COR-L47 (cell line): Measurements from ENCODE around the gene ZNF804A.

ENCODE experiments used
- DNase-seq: peaks from one replicate; lab custom pipeline; 2025; lab: John Stamatoyannopoulos, UW

The ZNF804A gene

DNA sequence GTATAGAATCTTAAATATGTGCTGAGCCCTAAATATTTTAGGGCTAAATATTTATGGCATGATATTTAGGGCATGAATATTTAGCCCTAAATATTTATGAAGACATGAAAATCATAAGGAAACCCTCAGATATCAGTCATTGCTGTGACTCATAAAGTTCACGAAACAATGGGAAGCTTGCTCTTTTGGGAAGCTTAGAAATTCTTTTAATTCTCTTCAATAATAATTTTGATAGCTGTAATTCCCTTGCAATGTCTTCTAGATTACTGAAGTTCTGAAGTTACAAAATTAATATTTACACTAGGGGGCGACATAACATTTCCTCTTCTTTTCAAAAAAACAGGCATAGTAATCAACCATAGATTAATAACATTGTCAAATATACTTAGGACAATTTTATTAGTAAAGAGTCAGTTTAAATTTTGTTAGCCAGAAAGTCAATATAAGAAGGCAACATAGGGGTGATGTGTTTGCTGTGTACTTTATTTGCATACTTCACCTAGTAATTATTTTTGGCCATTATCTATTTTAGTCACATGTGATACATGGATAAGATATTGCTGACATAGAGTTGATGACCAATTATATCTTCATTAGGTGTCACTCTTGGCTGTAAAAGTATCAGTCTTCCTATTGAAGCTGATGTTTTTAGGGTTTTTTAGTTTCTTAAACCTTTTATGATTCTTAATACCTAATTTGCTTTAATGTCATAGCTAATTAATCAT, 13.2 kb downstream of the ZNF804A start:
- no peak for DNase-seq

DNA sequence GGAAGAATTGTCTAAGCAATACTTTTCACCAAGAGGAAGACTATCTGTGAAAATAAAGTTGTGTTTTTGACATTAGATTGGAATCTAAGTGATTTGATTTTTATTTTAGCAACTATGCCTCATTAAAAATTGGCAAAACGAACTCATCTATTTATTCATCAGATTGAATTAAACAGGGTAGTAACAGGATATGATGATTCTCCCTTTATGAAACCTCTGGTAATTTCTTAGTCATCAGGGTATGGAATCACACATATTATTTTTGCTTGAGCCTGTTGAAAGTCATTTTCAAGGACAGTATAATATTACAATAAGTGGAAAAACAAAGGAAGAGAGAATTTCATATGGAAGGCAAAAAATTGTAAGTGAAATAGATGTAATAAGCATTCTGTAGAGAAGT, 22.0 kb downstream of the ZNF804A start:
- DNase-seq: no peak

DNA sequence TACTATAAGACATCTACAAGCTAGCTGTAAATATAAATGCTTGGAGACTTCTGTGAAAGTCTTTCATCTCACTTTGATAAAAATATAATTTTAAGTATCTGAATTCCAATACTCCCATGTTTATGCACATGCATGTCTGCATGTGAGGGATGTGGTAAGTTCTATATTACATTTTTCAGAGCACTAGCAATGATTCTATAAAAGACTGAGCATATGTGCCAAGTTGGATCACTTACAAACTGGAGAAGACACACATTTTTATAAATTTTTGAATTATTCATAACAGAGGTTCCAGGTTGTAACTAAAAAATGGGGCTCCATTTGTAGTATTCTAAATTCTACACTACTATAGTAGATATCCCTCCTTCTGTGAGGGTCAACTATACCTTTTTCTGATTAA, 26.0 kb downstream of the ZNF804A start:
- DNase-seq: no peak

DNA sequence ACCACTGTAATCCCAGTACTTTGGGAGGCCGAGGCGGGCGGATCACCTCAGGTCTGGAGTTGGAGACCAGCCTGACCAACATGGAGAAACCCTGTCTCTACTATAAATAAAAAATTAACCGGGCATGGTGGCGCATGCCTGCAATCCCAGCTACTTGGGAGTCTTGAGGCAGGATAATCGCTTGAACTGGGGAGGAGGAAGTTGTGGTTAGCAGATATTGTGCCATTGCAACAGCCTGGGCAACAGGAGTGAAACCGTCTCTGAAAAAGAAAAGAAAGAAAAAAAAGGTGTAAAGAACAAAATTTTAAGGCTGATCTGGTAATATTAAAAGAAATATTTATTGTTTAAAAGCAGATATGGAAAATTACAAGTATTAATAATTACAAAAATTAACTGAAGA, 29.7 kb downstream of the ZNF804A start:
- DNase-seq: no peak

DNA sequence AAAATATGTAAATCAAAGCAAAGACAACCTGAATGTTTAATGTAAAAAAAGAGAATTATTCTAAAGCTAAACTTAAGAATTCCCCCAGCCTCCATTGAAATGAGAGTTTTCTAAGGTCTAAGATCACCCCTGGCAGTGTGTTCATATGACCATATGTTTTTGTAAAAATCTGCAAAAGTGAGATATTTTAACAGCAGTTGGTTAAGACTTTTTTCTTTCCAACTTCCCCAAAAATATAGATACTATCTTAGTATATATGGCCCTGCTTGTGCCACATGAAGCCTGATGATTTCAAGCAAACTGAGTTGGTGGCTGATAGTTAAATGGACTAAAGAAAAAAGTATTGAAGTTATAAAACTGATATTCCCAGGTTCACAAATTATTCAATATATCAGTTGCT, 35.4 kb downstream of the ZNF804A start:
- DNase-seq: no peak

DNA sequence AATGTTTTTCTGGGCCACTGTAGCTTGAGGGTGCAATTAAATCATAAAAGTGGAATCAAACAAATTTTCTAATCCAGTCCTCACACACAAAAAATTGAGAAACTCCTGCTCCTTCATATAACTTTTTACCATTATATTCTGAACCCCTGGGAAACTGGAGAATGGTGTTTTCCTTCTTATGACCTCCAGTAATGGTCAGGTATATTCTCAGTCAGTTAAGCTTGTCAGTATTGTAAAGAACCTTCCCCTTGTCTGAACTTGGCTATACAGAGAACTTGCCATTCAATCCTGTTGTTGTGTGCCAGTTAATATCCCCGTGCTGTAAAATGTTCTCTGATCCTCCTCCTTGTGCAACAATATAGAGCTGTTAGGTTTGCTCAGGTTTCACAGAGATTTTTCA, 39.5 kb downstream of the ZNF804A start:
- DNase-seq: no peak

DNA sequence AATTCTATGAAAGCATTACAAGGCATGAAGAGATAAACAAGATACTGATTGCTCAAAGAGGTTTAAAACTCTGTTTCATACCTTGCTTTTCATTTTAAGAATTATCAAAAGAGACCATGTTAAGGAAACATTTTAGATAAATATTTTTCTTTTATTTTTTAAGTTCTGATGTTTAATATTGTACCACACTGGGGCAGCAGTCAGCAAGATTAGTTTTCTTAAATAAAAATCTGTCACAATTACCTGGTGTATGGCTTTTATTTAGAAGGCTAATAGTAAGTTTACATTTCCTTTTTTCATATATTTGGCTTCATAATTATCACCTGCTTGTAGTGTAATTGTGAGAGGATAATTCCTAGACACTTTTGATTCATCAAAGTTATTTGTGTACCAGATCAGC, 46.4 kb downstream of the ZNF804A start:
- peak; percentile 29 for DNase-seq

DNA sequence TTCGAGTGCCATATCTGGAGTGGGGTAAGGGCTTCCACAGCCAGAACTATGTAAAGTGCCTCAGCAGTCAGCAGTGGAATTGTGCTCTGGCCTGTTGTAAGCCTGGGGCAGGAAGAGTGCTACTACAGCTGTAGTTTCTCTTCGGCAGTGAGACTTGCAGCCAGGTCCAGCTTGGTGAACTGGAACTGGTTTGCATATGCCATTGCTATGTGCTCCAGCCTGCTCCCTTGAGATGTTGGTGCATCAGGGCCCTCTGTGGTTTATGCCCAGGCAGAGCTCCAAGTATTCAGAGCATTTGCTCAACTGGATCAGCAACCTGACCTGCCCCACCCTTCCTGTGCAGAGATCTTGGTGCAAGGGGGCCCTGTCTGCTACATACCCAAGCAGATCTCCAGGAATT, 47.8 kb downstream of the ZNF804A start:
- no peak for DNase-seq

DNA sequence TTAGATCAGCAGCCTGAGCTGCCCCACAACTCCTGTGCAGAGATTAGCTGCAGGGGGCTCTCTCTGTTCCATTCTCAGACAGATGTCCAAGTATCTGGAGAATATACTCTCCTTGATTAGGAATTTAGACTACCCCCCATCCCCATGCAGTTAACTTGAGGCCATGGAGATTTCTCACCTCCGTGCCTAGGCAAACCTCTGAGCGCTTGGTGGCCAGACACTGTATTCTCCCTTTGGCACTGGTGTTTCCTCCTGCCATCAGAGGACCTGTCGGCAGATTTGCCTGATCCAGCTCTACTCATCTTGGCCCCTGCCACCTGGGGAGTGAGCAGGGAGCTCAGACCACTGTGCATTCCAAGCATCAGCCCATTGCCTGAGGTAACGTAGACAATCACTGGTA, 48.3 kb downstream of the ZNF804A start:
- DNase-seq: no peak

DNA sequence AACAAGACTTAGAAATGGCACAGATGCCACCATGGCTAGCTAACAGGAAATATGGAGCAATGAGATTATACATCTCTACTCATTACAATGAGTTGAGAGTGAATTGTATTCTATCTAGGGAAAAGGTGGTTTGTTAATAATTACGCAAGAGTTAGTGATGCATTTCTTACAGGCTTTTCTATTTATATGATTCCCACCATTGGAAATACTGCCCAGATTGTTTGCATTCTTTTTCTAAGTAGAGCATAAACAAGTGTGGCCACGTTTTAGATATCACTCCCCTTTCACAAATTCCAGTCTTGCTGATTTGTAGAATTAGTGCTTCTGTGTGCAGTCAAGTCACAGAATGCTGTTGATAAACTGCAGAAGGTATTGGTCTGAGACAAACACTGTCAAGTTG, 56.6 kb downstream of the ZNF804A start:
- no peak for DNase-seq

DNA sequence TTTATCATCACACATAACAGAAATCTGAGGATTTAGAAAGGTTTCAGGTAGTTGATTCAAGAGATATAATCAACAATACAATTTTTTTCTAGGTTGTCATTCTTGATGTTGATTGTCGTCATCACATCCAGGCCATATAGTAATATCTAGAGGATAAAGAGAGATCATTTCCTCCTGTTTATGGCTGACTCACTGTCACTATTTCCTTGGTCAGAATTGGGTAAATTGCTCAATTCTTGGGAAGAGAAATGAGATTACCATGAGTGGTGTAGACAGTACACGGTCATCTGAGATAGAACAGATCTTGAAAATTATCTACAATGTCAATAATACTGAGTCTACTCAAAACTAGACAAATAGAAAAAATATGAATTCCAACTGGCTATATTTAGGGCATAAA, 78.8 kb downstream of the ZNF804A start:
- DNase-seq: no peak

DNA sequence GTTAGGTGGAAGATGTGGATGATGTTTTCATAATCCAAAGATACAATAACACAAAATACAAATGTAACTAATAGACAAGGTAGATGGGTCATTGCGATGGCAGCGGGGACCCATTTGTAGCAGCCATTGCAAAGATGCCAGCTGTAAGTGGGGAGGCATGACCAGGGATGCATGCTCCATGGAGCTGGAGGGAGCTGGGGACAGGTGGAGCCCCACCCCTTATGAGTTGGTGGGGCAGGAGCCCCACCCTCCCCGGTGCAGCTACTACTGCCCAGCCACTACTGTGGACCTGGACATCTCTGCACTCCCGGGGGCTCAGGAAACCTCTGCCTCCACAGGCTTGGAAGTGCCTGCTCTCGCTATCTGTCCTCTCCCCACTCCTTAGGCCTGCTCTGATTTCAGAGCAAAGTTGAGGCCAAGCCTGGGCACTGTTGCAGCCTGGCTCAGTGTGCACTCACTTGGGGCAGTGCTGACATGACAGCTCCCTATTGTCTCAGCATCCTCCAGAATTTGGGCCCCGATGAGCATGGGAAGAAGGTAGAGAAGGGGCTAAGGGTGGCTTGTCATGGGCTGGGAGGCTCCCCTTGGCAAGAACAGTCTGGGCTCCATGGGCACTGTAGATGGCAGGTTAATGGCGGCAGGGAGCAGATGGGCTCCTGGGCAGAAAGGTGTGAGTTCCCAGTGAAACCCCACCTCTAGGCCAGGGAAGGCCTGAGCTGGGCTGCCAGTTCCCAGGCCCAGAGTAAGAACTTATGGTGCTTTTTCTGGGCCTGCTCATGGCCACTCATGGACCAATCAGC, 81.1 kb downstream of the ZNF804A start:
- DNase-seq: no peak

DNA sequence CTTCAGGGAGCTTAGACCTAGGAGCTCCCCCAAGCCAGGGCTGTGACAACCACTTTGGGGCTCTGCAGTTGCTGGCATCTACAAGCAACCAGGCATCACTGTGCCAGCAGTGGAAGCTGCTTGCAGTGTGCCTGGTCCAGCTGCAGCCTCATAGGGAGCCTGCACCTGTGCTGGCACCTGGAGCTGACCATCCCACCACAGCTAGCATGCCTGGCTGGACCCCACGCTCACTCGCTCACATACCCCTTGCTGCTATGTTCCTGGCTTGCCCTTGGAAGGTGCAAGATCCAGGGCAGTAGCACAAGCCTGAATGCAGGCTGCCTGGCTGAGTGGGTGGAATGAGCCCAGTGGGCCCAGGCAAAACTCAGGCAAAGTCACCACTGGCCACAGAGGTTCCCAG, 82.5 kb downstream of the ZNF804A start:
- DNase-seq: no peak

DNA sequence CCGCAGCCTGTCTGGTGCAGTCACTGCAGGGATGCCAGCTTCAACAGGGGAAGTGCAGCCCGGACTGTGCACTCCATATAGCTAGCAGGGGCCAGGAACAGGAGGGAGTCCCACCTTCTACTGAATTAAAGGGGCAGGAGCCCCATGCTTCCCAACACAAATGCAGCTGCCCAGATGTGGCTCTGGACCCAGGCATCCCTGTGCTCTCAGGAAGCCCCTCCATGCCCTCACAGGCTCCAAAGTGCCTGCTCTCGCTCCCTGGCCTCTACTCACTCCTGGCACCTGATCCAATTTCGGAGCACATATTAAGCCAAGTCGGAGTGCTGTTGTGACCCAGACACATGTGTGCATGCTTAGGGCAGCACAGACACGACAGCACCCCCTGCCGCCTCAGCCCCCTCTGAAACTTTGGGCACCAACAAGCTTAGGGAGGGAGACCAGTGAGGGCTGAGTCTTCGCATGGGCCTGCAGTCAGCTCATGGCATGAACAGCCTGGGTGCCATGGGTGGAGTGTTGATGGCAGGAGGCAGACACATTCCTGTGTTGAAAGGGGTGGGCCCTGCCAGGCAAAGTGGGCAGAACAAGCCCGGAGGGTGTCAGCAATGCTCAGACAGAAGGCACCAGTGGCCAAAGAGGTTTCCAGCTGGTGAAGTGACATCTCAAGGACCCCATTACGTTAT, 83.5 kb downstream of the ZNF804A start:
- DNase-seq: no peak

DNA sequence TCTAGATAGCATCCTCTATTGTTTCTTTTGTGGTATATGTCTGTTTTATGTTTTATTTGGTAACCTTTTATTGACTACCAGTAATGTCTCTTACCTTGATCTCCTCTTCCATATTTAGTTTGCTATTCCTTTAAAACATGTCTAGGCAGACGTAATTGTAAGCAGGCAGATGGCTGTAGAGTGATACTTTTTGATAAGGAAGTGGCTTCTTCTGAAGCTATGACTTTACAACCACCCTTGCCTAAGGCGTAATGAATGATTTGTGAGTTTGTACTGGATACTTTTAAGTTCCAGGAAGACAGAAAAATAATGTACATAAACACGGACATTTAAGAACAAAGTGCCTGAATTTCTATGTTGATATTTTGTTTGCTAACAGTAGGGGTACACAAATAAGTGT, 85.6 kb downstream of the ZNF804A start:
- no peak for DNase-seq

DNA sequence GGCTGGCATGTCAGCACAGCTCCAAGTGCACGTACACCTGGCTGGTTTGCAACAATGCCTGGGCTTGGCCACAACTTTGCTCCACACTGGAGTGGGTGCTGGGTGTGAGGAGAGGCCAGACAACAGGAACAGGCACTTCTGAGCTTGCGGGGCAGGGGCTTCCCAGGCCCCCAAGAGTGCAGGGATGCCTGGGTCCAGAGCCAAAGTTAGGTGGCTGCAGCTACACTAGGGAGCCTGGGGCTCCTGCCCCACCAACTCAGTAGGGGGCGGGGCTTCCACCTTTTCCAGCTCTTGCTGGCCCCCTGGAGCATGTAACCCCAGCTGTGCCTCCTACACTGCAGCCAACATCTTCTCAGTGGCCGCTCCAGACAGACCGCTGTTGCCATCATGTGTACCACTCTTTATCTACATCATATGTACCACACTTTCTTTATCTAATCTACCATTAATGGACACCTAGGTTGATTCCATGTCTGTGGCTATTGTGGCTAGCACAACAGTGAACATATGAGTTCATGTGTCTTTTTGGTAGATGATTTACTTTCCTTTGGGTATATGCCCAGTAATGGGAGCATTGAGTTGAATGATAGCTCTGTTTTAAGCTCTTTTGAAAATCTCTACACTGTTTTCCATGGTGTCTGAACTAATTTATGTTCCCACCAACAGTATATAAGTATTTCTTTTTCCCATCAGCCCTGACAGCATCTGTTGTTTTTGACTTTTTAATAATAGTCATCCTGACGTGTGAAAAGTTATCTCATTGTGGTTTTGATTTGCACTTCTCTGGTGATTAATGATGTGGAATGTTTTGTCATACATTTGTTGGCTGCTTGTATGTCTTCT, 87.9 kb downstream of the ZNF804A start:
- no peak for DNase-seq

DNA sequence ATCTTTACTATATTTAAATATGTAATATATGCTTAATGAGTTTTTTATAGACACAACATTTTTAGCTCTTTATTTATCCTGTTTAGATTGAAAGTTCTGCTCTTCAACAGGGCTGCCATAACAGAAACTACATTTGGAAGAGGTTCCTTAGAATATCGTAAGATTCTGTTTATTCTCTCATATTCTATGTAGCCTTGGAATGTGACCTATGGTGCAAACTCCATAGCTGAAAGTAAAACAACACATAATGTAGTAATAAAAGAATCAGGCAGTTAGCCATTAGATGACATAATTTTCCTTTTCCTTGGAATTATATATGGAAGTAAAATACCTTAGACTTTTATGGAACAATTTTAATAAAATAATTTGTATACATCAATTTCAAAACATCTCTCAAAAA, 91.3 kb downstream of the ZNF804A start:
- DNase-seq: no peak

DNA sequence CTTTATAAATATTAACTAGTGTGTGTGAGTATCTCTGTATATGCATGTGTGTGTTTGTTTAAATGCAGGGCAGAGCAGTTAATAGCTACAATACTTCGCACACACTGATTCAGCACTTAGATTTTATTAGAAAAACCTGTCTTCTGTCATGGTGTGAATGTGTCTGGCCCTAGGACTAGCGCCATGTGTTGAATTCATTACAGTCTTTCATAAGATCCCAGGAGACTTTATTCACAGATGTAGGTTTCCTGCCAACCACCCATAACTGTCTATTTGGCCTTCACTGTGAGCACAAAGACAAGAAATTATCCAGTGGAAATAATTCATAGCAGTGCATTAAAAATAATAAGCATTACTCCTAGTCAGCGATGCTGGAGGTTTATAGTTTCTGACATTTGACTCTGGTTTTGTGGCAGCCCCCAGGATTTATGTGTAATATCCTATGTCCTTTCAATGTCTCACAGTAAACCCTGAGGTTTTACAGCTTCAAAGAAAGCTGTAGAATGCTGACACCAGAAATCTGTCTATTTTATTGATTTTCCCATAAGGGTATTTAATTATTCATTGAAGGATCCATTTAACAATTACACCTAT, 93.9 kb downstream of the ZNF804A start:
- DNase-seq: peak; percentile 8

DNA sequence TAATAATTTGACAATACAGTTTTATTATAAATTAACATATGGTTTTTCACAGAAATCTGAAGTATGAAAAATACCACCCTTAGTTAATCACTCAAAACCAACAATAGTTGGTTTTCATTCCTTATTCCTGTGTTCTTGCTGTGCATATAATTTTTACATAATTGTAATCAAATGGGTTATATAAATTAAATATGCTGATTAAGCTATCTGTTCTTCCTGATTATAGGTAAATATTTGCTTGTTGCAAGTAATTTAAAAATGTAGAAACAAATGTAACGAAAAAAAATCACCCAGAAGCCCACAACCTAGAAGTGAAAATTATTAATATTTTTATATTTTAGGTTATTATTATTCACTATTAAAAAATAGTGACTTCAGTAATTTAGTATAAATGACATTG, 98.3 kb downstream of the ZNF804A start:
- no peak for DNase-seq

DNA sequence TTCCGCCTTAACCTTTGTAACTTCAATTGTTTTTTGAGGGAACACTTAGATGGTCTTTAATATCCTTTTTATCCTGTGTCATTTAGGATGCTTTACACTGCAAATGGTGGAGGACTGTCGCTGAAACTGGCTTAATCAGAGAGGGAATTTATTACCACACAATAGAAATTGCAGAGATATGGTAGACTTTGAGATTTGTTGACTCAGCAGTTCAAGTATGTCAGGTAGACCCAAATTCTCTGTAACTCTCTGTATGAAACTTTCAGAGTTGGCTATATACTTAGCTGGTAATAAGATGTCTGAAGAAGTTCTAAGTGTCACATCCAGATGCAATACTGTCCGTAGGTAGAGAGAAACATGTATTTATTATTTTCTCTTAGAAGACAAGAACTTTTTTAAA, 100.1 kb downstream of the ZNF804A start:
- DNase-seq: no peak

DNA sequence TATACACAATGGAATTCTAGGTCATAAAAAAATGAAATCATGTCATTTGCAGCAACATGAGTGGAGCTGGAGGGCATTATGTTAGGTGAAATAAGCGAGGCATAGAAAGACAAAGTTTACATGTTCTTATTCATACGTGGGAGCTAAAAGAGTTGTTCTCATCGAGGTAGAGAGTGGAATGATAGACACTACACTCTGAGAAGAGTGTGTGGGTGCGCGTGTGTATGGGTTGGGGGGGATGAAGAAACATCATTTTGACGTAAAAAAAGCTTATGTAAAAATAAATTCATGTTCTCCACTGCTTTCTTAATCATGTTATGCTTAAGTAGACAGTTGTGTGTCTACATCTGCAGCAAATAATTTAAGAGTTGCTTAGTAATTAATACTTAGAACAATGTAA, 123.6 kb downstream of the ZNF804A start:
- no peak for DNase-seq

DNA sequence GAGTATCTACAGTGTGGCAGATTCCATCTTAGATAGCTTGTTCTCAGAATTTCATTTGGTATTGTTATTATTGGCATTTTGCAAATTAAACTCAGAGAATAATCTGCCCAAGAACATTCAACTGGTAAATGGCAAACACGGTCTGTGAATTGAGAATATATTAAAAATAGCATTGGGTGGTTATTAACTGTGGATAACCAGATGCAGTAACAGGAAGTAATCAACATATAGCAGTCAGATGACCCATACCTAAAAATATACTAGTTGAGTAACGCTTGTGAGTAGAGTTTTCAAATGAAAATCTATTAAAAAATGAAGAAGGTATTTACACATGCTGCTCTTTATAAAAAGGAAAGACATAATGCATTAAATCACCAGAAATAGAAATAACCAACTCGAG, 129.5 kb downstream of the ZNF804A start:
- no peak for DNase-seq
